22Rv1 (cell line): ENCODE measurements around the gene TYRO3.

Source experiments
- H3K27ac ChIP-seq: fragments of 450-650 bp; 2 replicates; pipeline ENCODE4 v1.5.1; 2017
- CTCF ChIP-seq: fragments of 450-650 bp; IDR thresholded peaks from 2 replicates; pipeline ENCODE4 v1.5.1; 2017; ENCODE audit warnings: mild to moderate bottlenecking
- ZFX ChIP-seq: fragments of 450-650 bp; IDR thresholded peaks from 2 replicates; pipeline ENCODE4 v1.6.1; 2017; ENCODE audit warnings: antibody characterized with exemption, borderline replicate concordance

The TYRO3 gene

DNA sequence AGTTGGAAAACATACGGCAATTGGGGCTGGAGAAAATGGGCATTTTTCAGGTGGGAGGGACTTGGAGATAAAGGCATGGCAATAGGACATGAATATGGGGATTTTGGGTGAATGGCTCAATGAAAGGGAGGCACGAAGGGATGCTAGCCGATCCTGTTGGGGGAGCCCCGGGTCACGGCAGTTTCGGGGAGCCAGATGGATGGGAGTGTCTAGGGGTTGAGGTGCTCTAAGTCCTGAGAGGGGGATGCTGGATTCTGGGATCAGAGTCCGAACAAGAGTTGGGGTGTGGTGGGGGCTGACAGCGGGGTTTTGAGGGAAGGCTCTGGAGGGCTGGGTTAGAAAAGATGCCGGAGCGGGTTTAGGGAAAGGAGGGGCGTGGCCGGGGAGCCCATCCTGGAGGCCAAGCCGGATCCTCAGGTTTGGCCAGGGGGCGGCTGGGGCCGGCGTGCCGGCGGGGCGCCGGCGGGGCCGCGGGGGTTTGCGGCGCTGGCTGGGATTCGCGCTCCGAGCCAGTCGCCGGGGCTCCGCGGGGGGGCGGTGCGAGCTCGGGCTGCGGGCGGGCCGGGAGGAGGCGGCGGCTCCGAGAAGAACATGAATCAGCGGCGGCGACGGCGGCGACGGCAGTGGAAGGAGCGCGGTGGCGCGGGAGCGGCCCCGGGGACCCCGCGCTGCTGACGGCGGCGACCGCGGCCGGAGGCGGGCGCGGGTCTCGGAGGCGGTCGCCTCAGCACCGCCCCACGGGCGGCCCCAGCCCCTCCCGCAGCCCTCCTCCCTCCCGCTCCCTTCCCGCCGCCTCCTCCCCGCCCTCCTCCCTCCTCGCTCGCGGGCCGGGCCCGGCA, at the start of gene TYRO3:
Gene TYRO3 (plus strand): TSS at position 813 of the 839 bp plus-strand sequence. CDS start 46 bp downstream, outside the sequence.
- TF ChIP-seq CTCF (peak; percentile 12; the same call in 1 of the 2 replicates), ZFX (no peak)
- H3K27ac ChIP-seq = peak within 1 kb of the TSS; percentile 91

DNA sequence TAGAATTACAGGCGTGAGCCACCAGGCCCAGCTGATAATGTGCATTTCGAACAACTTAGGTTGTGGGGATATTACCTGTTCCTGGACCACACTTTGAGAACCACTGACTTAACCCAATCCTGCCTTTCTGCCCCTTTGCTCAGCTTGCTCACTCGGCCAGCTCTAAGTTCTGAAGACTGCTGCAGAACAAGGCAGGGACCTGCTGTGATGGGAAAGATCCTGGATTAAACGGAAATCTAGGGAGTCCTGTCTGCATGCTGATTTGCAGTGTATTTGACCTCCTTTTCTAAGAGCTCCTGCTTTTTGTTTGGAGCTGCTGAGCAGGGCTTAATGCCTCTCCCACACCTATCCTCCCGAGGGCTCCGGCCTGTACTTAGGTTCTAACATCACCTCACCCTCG, 48.3 kb upstream of the TYRO3 start:
- no peak overlapping the region for H3K27ac ChIP-seq
- TF ChIP-seq CTCF (no peak), ZFX (no peak)

- no peak overlapping the region for H3K27ac ChIP-seq
Observed at GRCh38 chr15:41511331-41511898, 47.6 kb upstream of the TYRO3 start.

GRCh38 chr15:41511899-41512369, 47.1 kb upstream of the TYRO3 start:
- no peak overlapping the region for H3K27ac ChIP-seq
- TF ChIP-seq CTCF (no peak), ZFX (no peak)

More at GRCh38 chr15:41511331-41511898, 47.6 kb upstream of the TYRO3 start:
- TF ChIP-seq CTCF = no peak
- no peak for TF ChIP-seq ZFX

- H3K27ac ChIP-seq = no peak overlapping the region
Observed at GRCh38 chr15:41512512-41512939, 46.5 kb upstream of the TYRO3 start.

GRCh38 chr15:41512940-41513505, 46.0 kb upstream of the TYRO3 start:
- H3K27ac ChIP-seq = no peak overlapping the region
- TF ChIP-seq ZFX (no peak), CTCF (no peak)

More at GRCh38 chr15:41512512-41512939, 46.5 kb upstream of the TYRO3 start:
- TF ChIP-seq CTCF (no peak), ZFX (no peak)
